Fibroblast of skin of abdomen (primary cell): ENCODE results near the gene UBAC2.
"Not testable (repeated sequence)": the region's sequence is repeated elsewhere in the genome, so short reads cannot be mapped to it uniquely, and the experiment has no call there.

Source experiments
- DNase-seq: peaks from one replicate; pipeline ENCODE4 v3.0.0-alpha.2; 2013

UBAC2 gene

GRCh38 chr13:99249178-99249577, 48.5 kb downstream of the UBAC2 start:
- not testable (repeated sequence) for DNase-seq

- DNase-seq = not testable (repeated sequence)
Observed at GRCh38 chr13:99249606-99250005, 49.0 kb downstream of the UBAC2 start.

- peak; percentile 13 for DNase-seq
Observed at GRCh38 chr13:99250982-99251825, 50.5 kb downstream of the UBAC2 start.

- no peak for DNase-seq
Observed at GRCh38 chr13:99251921-99252320, 51.3 kb downstream of the UBAC2 start.

GRCh38 chr13:99254830-99255229, 54.2 kb downstream of the UBAC2 start:
- no peak for DNase-seq

GRCh38 chr13:99255271-99255670, 54.6 kb downstream of the UBAC2 start:
- DNase-seq = no peak

GRCh38 chr13:99256283-99256682, 55.6 kb downstream of the UBAC2 start:
- no peak for DNase-seq

- DNase-seq = peak; percentile 84
Observed at GRCh38 chr13:99256709-99257108, 56.1 kb downstream of the UBAC2 start.

- no peak for DNase-seq
Observed at GRCh38 chr13:99257291-99257690, 56.6 kb downstream of the UBAC2 start.

GRCh38 chr13:99258210-99258860, 57.7 kb downstream of the UBAC2 start, which contains the start of gene GPR18:
TSS of gene GPR18 (minus strand) at chr13:99258379. CDS start at chr13:99255872, 2,507 bp downstream.
- DNase-seq = no peak

- no peak for DNase-seq
Observed at GRCh38 chr13:99258946-99259345, 58.3 kb downstream of the UBAC2 start.

GRCh38 chr13:99260216-99260615, 59.6 kb downstream of the UBAC2 start:
- DNase-seq = no peak

GRCh38 chr13:99261059-99261458, 60.4 kb downstream of the UBAC2 start:
- DNase-seq = no peak

- no peak for DNase-seq
Observed at GRCh38 chr13:99263126-99263785, 62.6 kb downstream of the UBAC2 start.

- DNase-seq = no peak
Observed at GRCh38 chr13:99264051-99264450, 63.4 kb downstream of the UBAC2 start.

GRCh38 chr13:99265162-99265800, 64.6 kb downstream of the UBAC2 start:
- no peak for DNase-seq

GRCh38 chr13:99265821-99266426, 65.3 kb downstream of the UBAC2 start:
- peak; percentile 55 for DNase-seq

GRCh38 chr13:99266827-99267226, 66.2 kb downstream of the UBAC2 start:
- no peak for DNase-seq

- DNase-seq = no peak
Observed at GRCh38 chr13:99267927-99268326, 67.3 kb downstream of the UBAC2 start.

- no peak for DNase-seq
Observed at GRCh38 chr13:99268822-99269221, 68.2 kb downstream of the UBAC2 start.

- DNase-seq = peak; percentile 64
Observed at GRCh38 chr13:99269627-99270241, 69.1 kb downstream of the UBAC2 start.

GRCh38 chr13:99270518-99270917, 69.9 kb downstream of the UBAC2 start:
- DNase-seq = no peak
